ENCODE measurements around the gene ARL15.

GRCh38 chr5:53950621-53951020 is 359.8 kb downstream of the ARL15 start:
- TF ChIP-seq, protein P1, sequence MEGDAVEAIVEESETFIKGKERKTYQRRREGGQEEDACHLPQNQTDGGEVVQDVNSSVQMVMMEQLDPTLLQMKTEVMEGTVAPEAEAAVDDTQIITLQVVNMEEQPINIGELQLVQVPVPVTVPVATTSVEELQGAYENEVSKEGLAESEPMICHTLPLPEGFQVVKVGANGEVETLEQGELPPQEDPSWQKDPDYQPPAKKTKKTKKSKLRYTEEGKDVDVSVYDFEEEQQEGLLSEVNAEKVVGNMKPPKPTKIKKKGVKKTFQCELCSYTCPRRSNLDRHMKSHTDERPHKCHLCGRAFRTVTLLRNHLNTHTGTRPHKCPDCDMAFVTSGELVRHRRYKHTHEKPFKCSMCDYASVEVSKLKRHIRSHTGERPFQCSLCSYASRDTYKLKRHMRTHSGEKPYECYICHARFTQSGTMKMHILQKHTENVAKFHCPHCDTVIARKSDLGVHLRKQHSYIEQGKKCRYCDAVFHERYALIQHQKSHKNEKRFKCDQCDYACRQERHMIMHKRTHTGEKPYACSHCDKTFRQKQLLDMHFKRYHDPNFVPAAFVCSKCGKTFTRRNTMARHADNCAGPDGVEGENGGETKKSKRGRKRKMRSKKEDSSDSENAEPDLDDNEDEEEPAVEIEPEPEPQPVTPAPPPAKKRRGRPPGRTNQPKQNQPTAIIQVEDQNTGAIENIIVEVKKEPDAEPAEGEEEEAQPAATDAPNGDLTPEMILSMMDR (IDR thresholded peaks at IDR 0.05) = no peak
- TF ChIP-seq POLR2A (IDR thresholded peaks at IDR 0.05) = no peak
- TF ChIP-seq EP300 (IDR thresholded peaks at IDR 0.05) = no peak
